Measurements from ENCODE around the gene WNT5B.

Gene WNT5B

GRCh38 chr12:1628666-1629337, at the start of gene WNT5B:
WNT5B (plus strand) TSS chr12:1629231; CDS start chr12:1631355, 2,124 bp downstream.
- no peak for DNase-seq (ENCODE audit: low spot score)

DNA sequence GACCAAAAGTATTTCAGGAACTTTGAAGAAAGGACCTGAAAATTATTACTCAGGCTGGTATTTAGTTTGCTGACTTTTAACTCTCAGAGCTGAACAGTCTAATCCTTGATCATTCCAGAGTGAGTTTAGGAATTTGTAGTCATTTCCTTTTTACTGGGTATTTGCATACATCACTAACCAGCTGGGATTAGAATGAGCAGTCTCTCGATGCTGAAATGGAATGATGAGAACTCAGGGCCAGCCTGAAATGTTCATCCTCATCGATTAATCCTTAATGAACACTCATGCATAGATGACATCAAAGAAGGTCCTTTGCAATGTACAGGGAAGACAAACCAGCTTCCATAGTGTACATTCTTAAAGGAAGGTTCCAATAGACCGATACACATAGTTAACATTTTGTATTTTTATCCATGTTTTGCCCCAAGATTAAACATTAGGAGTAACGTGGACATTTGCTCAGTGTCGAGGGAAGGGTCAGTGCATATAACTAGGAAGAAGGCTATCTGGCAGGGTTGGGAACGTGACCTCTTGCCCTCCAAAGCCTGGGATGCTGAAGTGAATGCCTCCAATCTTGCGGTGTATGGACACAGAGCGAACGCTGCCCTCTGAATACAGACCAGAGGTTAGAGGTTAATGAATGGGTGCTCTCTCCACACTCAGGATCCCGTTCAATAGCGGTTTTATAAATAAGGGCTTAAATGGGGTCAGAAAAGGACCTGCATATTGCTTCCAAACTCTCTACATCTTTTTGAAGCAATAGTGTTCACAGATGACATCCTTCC, 49.2 kb upstream of the WNT5B start:
- no peak for DNase-seq (ENCODE audit: low spot score)

DNA sequence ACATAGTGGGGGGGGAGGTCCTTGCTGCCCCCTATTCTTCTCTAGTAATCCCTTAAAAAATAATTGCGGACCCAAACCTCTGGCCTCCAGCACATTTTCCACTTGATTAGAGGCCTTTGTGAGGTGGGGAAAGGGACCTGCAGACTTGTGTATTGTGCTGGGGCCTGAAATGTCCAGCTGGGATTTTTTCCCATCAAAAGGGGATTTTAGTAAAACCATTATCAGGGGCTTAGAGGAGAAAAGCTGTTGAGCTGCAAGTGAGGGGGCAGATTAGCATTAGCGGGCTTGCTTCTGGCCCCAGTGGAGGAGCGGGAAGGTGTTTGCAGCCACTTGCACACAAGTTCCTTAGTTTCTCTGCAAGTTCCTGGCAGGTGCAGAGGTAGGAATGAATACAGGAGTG, 48.5 kb upstream of the WNT5B start:
- no peak for DNase-seq (ENCODE audit: low spot score)

DNA sequence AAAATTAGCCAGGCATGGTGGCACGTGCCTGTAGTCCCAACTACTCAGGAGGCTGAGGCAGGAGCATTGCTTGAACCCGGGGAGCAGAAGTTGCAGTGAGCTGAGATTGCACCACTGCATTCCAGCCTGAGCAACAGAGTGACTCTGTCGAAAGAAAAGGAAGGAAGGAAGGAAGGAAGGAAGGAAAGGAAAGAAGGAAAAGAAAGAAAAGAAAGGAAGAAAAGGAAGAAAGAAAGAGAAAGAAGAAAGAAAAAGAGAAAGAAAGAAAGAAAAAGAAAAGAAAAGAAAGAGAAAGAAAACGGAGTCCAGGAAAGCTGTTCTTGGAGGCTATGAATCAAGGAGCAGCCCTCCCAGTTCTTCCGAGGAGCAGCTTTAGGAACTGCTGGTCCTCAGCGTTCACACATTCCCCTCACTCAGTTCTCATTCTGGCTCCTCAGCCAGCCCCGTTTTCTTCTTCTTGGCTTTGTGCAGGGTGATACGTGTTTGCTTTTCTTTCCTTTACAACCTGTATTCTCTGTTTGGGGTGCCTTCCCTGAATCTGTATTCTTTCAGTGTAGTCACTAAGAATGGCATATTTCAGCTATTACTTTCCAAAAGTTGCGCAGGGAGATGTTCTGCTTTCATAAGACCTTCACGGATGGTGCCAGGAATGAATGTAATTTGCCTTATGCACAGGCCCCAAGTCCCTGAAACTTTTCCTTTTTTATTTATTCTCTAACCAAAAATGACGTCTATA, 46.9 kb upstream of the WNT5B start:
- no peak for DNase-seq (ENCODE audit: low spot score)

GRCh38 chr12:1582709-1583050, 46.4 kb upstream of the WNT5B start:
- no peak for DNase-seq (ENCODE audit: low spot score)

DNA sequence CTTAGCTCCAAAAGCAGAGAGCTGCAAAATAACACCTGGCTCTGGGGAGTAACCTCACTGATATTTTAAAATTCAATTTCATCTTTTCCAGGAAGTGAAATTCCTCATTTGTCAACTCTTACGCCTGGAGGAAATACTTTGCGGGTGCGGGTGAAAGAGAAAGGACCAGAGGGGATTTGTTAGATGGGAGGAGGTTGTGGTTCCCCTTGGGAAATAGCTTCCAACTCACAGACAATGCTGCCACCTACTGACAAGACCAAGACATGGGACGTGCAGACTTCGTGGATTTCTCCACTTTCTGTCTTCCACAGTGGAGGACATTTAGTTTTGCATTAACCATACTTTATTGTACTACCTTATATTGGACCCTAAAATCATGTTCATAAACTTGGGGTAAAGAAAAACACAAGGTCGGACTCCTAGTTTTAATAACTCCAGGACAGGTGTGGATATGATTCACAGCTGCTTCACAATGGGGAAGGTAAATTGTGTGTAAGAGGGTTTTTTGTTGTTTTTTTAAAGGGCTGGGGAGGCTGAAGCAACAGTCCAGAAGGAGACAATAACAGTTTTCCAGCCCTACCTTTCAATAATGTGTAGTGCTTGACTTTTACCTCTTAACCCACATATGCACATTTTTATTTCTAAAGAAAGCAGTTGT, 45.5 kb upstream of the WNT5B start:
- DNase-seq (ENCODE audit: low spot score), result peak; percentile 76

DNA sequence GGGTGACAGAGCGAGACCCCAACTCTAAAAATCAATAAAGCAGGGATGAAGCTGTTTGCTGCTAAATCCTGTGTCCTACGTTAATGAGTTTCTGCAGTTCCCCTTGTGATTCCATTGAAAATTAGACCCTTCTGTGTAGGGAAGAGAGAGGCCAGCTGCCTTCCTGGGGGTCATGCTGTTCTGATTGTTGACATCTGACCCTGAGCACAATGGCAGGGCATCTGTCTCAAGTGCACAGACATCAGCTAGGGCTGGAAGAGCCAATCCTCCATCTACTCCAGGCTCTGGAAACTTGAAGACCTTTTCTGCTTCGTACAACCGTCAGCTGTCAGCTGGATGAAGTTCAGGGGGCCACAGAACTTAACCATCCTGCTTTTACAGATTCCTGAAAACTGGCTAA, 44.7 kb upstream of the WNT5B start:
- DNase-seq (ENCODE audit: low spot score), result no peak

- no peak for DNase-seq (ENCODE audit: low spot score)
These were observed 41.0 kb upstream of the WNT5B start for GRCh38 chr12:1587927-1588574.

- DNase-seq (ENCODE audit: low spot score), result no peak
These were observed 40.5 kb upstream of the WNT5B start for GRCh38 chr12:1588575-1588947.

DNA sequence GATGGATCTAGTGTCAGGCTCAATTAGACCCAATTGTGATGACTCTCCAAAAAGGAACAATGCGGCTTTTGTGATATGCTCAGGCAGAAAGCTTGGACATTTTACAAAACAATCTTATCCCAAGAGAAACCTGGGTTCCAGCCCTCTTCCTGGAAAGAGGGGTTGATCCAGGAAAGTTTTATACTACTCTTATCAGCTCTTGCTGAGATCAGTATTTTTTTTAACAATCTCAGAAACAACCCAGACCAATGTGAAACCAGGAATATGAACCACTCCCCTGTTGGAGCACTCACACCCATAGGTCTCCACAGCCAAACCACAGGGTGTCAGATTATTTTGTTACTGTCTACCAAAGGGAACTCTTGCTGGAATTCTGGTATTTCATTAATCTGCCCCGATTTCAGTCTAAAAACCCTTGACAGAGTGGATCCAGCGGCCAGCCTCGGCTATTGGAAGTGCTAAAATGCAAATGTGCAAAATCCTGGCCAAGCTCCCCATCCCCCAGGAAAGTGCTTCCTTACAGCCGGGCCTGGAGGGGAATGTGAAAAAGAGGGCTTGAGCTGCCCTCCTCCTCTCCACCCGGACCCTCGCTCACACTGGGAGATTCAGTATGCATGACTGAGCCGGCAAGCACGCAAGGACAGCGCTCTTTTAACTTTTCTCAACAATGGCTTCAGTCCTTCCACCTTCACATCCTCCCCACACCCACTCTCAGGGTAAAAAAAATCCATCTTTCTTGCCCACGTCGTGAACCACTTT, 38.6 kb upstream of the WNT5B start:
- no peak for DNase-seq (ENCODE audit: low spot score)

- no peak for DNase-seq (ENCODE audit: low spot score)
These were observed 38.0 kb upstream of the WNT5B start for GRCh38 chr12:1591034-1591433.

GRCh38 chr12:1591543-1591942, 37.5 kb upstream of the WNT5B start:
- no peak for DNase-seq (ENCODE audit: low spot score)

- no peak for DNase-seq (ENCODE audit: low spot score)
These were observed 36.4 kb upstream of the WNT5B start for GRCh38 chr12:1592444-1593173.

DNA sequence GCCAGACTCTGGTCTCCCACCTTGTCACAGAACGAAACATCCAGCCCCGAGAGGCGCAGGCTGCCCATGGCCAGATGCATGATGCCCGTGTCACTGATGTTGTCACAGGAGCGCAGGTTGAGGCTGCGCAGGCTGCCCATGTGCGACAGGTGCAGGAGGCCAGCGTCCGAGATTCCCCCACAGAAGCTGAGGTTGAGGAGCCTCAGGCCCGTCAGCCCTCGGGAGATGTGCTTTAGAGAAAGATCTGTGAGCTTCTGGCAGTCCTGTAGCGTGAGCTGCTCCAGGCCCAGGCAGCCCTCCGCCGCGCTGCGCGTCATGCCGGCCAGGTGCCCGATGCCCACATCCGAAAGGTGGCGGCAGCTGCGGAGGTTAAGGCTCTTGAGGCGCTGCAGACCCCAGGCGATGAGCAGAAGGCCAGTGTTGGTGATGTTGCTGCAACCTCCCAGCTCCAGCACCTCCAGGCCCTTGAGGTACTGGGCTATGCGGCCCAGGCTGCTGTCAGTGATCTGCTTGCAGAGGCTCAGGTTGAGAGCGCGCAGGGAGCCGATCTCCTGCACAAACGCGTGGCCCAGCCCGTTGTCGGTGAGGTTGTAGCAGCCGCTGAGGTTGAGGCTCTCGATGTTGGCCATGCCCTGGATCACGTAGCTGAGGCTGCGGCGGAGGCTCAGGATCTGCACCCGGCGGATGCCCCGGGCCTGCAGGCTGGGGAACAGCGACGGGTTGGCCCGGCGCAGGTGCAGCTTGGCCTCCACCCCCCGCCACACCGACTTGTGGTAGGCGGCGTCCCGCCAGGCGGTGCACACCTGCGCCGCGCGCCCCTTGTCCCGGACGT, 35.6 kb upstream of the WNT5B start:
- no peak for DNase-seq (ENCODE audit: low spot score)

DNA sequence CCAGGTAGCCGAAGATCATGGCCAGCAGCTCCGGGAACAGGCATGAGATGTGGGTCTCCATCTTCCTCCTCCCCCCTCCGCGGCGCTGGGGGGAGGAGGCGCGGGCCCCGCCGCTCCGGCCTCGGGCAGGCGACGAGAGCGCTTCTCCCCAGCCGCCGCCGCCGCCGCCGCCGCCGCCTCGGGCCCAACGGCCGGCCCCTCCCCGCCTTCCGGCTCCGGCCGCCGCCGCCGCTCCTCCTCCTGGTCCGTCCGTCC, 35.1 kb upstream of the WNT5B start:
- no peak for DNase-seq (ENCODE audit: low spot score)

GRCh38 chr12:1594261-1595025, 34.6 kb upstream of the WNT5B start, which contains the start of gene FBXL14:
FBXL14 (minus strand) TSS chr12:1594581; CDS start chr12:1594066, 515 bp downstream.
- DNase-seq (ENCODE audit: low spot score), result peak; percentile 68

- no peak for DNase-seq (ENCODE audit: low spot score)
These were observed 33.9 kb upstream of the WNT5B start for GRCh38 chr12:1595026-1595561.

DNA sequence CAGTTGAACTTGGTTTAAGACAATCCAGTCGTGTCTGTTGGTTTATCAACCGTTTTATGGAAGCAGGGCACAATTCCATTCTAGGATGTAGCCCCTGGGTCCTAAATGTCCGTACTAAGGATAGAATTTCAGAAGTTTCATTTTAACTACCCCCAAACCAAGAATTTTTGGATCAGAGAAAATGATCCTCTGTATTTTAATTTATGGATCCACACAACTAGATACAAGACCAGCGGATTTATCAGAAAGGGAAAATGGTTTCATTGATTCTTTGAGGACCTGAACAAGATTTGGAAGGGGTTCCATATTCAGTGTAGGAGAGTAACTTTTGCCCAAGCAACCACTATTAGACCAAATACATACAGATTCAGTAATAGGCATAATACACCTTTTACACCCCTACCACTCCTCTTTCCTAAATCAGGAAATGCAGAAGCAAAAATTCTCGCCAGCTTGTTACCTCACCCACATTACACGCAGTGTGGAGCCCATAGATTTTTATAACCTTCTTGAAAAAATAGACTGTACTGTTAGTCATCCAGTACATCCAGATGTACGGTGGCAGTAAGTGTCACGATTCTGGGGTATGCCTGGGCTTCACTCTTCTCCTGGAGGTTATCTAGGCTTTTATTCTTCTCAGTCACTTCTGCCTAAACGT, 33.2 kb upstream of the WNT5B start:
- DNase-seq (ENCODE audit: low spot score), result no peak

All from hematopoietic multipotent progenitor cell treated with erythropoietin and hydrocortisone succinate and interleukin-3 and kit ligand, for 15 days (in vitro differentiated cells).